Inflammatory macrophage treated with lipopolysaccharide for 1 hour (primary cell): ENCODE results near the gene BICD1.

ENCODE experiments used
- DNase-seq, 2 donors: peaks; one replicate each; pipeline ENCODE4 v3.0.0-alpha.2; 2020 to 2022

Gene BICD1

GRCh38 chr12:32418903-32419519 lies 312.4 kb downstream of the BICD1 start:
- DNase-seq, result no peak

- DNase-seq, result peak; percentile 55 to 81
Measured at GRCh38 chr12:32419520-32419960, 312.9 kb downstream of the BICD1 start.

- peak; percentile 57 to 97 for DNase-seq
Measured at GRCh38 chr12:32420356-32420755, 313.7 kb downstream of the BICD1 start.

- DNase-seq, result peak; percentile 72 to 80
Measured at GRCh38 chr12:32423559-32423958, 316.9 kb downstream of the BICD1 start.

GRCh38 chr12:32431025-32431424 lies 324.4 kb downstream of the BICD1 start:
- DNase-seq, result no peak
